Right lobe of liver (tissue), 6 donors: ENCODE measurements around the gene PCSK6. TPM values are rescaled to one million over a fixed set of nuclear protein-coding genes. Genes with fewer than 3 reads are reported as not detected.

Experiments used
- ATAC-seq, 4 donors: fragments of 200-7000 bp; cut with Tn5 transposase; one replicate each; pipeline ENCODE4 v1.9.1; 2020; ENCODE audit warnings: mild to moderate bottlenecking in 4 of 4, moderate library complexity in 4 of 4
- DNase-seq, 3 donors: peaks; one replicate each; pipeline ENCODE4 v3.0.0-alpha.2; 2020
- H3K27ac ChIP-seq, 3 donors: fragments of 200-600 bp; one replicate each; pipeline ENCODE4 v1.8.0; 2022
- H3K27me3 ChIP-seq, 2 donors: fragments of 200-600 bp; one replicate each; pipeline ENCODE4 v1.8.0; 2022
- H3K36me3 ChIP-seq, 4 donors: fragments of 200-600 bp; sonication (generic) in 1 of 4; one replicate each; pipeline versions ENCODE4 v1.5.1 to v1.8.0; 2017 to 2022; ENCODE audit warnings: control low read depth in 1 of 4
- H3K4me1 ChIP-seq, 4 donors: fragments of 200-600 bp; sonication (generic) in 1 of 4; one replicate each; pipeline versions ENCODE4 v1.5.1 to v1.8.0; 2017 to 2022; ENCODE audit warnings: control low read depth in 1 of 4
- H3K4me3 ChIP-seq, 3 donors: fragments of 200-600 bp; one replicate each; pipeline ENCODE4 v1.8.0; 2022
- H3K9me3 ChIP-seq, 4 donors: fragments of 200-600 bp; sonication (generic) in 1 of 4; one replicate each; pipeline versions ENCODE4 v1.5.1 to v1.8.0; 2017 to 2022; ENCODE audit warnings: control low read depth in 1 of 4
- POLR2A ChIP-seq: fragments of 450-650 bp; IDR thresholded peaks from one replicate; pipeline ENCODE4 v1.6.1; 2017; ENCODE audit warnings: antibody characterized with exemption, mild to moderate bottlenecking
- whole genome bisulfite sequencing: methylation state at CpG from one replicate; pipeline ENCODE4 v1.1.6; 2018; ENCODE audit warnings: low coverage, low lambda C conversion rate; ENCODE audit not compliant: insufficient coverage; ENCODE audit errors: missing lambda C conversion rate; 5-methylcytosine and 5-hydroxymethylcytosine counted together
- intact Hi-C, 2 donors: fragments of 100-400 bp; cut with DNase I; formaldehyde crosslinking; loops; one replicate each; pipeline versions ENCODE4 v1.11.2 to v1.14.1; 2022
- total RNA-seq, 6 experiments: library from RNA; depleted of rRNA in 2 of 6; stranded (reverse); fragments of >200 nt in 2 of 6; fragmentation: NEBNext Ultra II Directional in 3 of 6; extraction: Animal tissue kit (Norgen Biotek cat#: 25700) in 3 of 6; gene quantifications; one replicate each; pipeline versions ENCODE4 v1.1.0 to v1.2.4, GENCODE V29; 2016 to 2023
- TF ChIP-seq, protein P1 (sequence below), 4 donors: fragments of 200-600 bp in 3 of 4; fragments of 450-650 bp in 1 of 4; IDR thresholded peaks; one replicate each; pipeline versions ENCODE4 v1.5.1 to v1.8.0; 2016 to 2022; ENCODE audit warnings: antibody characterized with exemption in 4 of 4, mild to moderate bottlenecking in 2 of 4
- donor health status: DM: no; HTN: yes; CAD: no.
- donor health status: DM: no; HTN: no; CAD: no.
- donor health status: DM: no; HTN: no; CAD: no.
- donor health status: DM: no; HTN: yes; CAD: no.
- donor health status: DM: no; HTN: yes; CAD: no.

Gene PCSK6
- total RNA-seq, 6 experiments from 2014 or later, result 165 to 218 (median 207) TPM

DNA sequence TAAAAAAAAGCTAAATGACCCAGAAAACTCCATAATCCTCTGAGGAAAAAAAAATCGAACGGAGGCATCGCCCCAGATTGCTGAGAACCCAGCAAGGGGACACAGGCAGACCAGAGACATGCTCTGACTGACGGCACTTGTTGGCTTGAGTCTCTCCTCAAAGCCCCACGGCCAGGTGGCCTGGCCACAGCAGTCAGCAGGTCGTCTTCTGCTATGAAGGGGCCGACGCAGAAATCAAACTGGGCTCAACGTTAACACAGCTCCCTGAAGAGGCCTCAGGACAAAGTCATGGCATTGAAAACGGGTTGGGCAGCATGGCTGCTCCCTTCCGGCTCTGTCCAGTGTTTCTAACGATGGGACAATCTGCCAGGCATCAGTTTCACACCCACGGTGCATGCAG lies 17.5 kb downstream of the PCSK6 start:
- peak overlapping the region in 1 of 3 donors; percentile 13 for H3K27ac ChIP-seq
- no peak overlapping the region for H3K4me3 ChIP-seq
- peak in 1 of 4 donors; percentile 5 for ATAC-seq
- WGBS, result 77% methylated on average over 5 of the region's 13 CpGs
- H3K9me3 ChIP-seq, result no peaks in the 10 kb centered on the region
- no peaks in the 10 kb centered on the region for H3K36me3 ChIP-seq
- TF ChIP-seq, protein P1, sequence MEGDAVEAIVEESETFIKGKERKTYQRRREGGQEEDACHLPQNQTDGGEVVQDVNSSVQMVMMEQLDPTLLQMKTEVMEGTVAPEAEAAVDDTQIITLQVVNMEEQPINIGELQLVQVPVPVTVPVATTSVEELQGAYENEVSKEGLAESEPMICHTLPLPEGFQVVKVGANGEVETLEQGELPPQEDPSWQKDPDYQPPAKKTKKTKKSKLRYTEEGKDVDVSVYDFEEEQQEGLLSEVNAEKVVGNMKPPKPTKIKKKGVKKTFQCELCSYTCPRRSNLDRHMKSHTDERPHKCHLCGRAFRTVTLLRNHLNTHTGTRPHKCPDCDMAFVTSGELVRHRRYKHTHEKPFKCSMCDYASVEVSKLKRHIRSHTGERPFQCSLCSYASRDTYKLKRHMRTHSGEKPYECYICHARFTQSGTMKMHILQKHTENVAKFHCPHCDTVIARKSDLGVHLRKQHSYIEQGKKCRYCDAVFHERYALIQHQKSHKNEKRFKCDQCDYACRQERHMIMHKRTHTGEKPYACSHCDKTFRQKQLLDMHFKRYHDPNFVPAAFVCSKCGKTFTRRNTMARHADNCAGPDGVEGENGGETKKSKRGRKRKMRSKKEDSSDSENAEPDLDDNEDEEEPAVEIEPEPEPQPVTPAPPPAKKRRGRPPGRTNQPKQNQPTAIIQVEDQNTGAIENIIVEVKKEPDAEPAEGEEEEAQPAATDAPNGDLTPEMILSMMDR (IDR thresholded peaks at IDR 0.05), result no peak
- no peak for TF ChIP-seq POLR2A
- H3K27me3 ChIP-seq, result no peaks in the 10 kb centered on the region
- DNase-seq, result no peak
- intact Hi-C loops, result no loop called here
- peaks cover 0 to 44% (median 0%) of the 10 kb centered on the region in 4 donors for H3K4me1 ChIP-seq

DNA sequence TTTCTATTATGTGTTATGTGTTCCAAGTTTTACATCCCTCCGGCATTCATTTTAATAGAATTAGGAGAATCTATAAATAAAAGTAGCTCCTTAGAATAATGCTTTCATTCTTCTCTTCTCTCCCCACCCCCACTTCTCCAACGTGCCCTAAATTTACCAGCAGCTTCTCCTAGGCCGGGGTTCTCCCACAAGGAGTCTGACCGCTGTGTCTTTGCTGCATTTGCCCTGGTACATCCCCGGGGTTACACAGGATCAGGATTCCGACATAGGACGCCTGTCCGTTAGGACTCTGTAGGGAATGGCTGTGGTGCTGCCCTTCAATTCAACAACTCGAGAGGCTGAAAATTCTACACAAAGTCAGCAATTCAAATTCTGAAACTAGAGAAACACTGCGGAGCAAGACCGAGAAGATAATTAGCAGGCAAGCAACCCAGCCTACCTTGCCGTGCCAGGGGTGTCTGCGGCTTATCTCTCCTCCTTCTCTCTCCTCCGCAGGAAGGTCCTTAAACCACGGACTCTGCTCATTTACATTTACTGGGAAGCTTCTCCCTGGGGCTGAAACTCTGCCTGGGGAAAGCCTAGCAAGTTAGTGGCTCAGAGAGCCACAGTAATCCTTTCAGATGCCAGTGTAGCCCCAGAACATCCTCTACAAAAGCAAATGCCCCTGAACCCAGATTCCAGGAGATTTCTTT lies 18.8 kb downstream of the PCSK6 start:
- WGBS, result 61% methylated on average over 15 of the region's 15 CpGs
- TF ChIP-seq POLR2A, result no peak
- TF ChIP-seq, protein P1 (IDR thresholded peaks at IDR 0.05), result no peak
- Histone ChIP-seq H3K4me1 (peaks cover 0 to 44% (median 0%) of the 10 kb centered on the region in 4 donors), H3K27me3 (no peaks in the 10 kb centered on the region), H3K9me3 (no peaks in the 10 kb centered on the region), H3K4me3 (no peak overlapping the region), H3K27ac (peak overlapping the region in 1 of 3 donors; percentile 76), H3K36me3 (no peaks in the 10 kb centered on the region)
- peak in 1 of 4 donors; percentile 9 for ATAC-seq
- no peak for DNase-seq
- intact Hi-C loops, result no loop called here

DNA sequence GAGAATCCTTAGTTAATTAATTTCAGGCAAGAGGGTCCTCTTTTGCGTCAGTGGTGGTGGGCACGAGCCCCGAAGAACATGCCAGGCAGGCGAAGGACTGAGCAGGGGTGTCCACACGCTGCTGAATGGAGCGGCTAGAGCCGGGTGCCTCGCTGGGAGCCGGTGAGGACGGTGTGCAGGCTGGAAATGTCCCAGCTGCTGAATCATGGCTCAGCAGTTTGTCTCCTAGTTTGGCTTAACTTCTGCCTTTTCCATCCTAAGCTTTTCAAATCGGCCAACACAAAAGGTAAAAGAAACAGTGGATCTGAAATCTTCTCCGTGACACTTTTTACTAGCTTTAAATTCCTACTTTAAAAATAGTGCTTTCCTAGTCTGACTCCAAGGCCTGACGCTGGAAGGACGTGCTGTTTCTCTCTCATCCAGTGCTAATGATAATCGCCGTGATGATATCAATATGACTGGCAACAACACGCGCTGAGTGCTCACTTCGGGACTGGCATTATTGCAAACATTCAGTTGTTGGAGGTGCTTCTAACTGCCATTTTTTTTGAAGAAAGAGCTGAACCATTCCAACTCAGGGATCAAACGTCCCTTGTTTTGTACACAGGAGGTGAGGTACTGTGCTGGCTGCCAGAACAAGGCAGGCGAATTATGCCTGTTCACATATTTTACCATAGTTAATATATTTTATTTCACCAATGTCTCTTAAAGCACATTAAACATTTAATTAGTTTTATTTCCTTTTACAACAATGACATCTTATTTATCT lies 19.8 kb downstream of the PCSK6 start:
- Histone ChIP-seq H3K9me3 (no peaks in the 10 kb centered on the region), H3K36me3 (no peaks in the 10 kb centered on the region), H3K4me3 (peak overlapping the region in 1 of 3 donors; percentile 5), H3K27me3 (no peaks in the 10 kb centered on the region), H3K4me1 (peaks cover 0 to 51% (median 3%) of the 10 kb centered on the region in 4 donors), H3K27ac (peak overlapping the region in 2 of 3 donors; percentile 6 to 76)
- TF ChIP-seq, protein P1 (IDR thresholded peaks at IDR 0.05), result no peak
- no peak for TF ChIP-seq POLR2A
- ATAC-seq, result peak; percentile 37 to 83 (median 62)
- intact Hi-C loops, result no loop called here
- DNase-seq, result peak in 1 of 3 donors; percentile 47
- WGBS, result 56% methylated on average over 20 of the region's 21 CpGs

DNA sequence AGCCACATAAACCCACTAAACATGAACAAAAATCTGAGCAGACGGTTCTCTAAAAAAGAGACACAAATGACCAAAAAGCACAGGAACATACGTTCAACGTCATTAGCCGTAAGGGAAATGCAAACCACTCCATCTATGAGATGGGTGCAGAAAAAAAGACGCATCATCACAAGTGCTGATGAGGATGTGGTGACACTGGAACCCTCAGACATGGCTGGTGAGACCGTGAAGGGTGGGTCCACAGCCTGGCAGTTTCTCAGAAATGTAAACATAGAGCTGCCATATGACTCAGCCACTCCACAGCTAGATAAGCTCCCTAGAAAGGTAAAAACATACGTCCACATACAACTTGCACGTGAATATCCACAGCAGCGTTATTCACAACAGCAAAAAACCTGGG lies 23.3 kb downstream of the PCSK6 start:
- Histone ChIP-seq H3K4me3 (no peak overlapping the region), H3K4me1 (peaks cover 0 to 54% (median 9%) of the 10 kb centered on the region in 4 donors), H3K36me3 (no peaks in the 10 kb centered on the region), H3K9me3 (no peaks in the 10 kb centered on the region), H3K27me3 (no peaks in the 10 kb centered on the region), H3K27ac (no peak overlapping the region)
- no peak for TF ChIP-seq POLR2A
- TF ChIP-seq, protein P1 (IDR thresholded peaks at IDR 0.05), result no peak
- DNase-seq (no peak), ATAC-seq (no peak)
- intact Hi-C loops, result no loop called here
- 95% methylated on average over 9 of the region's 9 CpGs for WGBS
